ENCODE measurements around the gene ATF2. TPM values are rescaled to one million over a fixed set of nuclear protein-coding genes. Genes with fewer than 3 reads are reported as not detected.

The ATF2 gene
- total and polyA plus RNA-seq, 9 of the 15 experiments (the other 6 are each of a cell fraction or from before 2014, with no cell fraction given): 24.2 to 111 (median 45.9) TPM

DNA sequence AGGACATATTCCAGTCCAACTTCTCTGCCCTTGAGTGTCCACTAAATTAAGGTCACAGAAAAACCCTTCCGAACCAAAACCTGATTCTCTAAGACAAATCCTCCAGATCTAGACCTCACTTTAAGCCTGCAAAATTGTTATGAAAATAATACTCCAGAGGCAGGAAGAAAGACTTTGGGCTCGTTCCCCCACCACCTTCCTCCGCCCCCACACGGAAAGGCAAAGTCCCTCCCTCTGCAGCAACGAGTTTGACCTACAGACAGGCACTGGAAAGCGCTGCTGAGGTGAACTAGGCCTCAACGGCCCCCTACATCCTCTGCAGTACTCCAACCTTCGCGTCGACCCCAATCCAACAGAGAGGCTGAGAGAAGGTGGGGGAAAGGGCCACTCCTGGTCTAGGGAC is 12.7 kb upstream of the ATF2 start (continued):
- TF ChIP-seq RB1 (IDR thresholded peaks at IDR 0.05; ENCODE audit: low read depth) (0 out of 2 replicates have a peak, but pooled peaks have one; percentile 30), POLR2B (IDR thresholded peaks at IDR 0.05; ENCODE audit: low read depth, partially characterized antibody) (peak; percentile 30), PCBP1 (IDR thresholded peaks at IDR 0.05; ENCODE audit: low read depth, low read length, poor library complexity, severe bottlenecking) (no peak), ZZZ3 (IDR thresholded peaks at IDR 0.05) (peak; percentile 93), MAZ (CRISPR knock-in tag; conservative IDR thresholded peaks at IDR 0.05 in 1 of 2, IDR thresholded peaks at IDR 0.05 in 1 of 2) (peak in 1 of 2 experiments; percentile 61; a peak in 3 of 4 replicates), FOXJ3 (CRISPR knock-in tag; IDR thresholded peaks at IDR 0.05) (no peak), ZNF445 (CRISPR knock-in tag; IDR thresholded peaks at IDR 0.05; ENCODE audit: low read depth) (no peak), TCF7 (IDR thresholded peaks at IDR 0.05; ENCODE audit: borderline replicate concordance) (no peak), GTF2A2 (tag; IDR thresholded peaks at IDR 0.05) (0 out of 2 replicates have a peak, but pooled peaks have one; percentile 2), NR2C1 (IDR thresholded peaks at IDR 0.05) (peak; percentile 36; the same call in 1 of the 2 replicates), NR2C1 (tag; IDR thresholded peaks at IDR 0.05) (peak; percentile 72), CEBPG (CRISPR knock-in tag; IDR thresholded peaks at IDR 0.05) (no peak), CEBPG (tag; conservative IDR thresholded peaks at IDR 0.05 in 1 of 2, IDR thresholded peaks at IDR 0.05 in 1 of 2) (no peak), BMI1 (IDR thresholded peaks at IDR 0.05; ENCODE audit: low read length) (no peak)
- TF ChIP-seq, protein P1, sequence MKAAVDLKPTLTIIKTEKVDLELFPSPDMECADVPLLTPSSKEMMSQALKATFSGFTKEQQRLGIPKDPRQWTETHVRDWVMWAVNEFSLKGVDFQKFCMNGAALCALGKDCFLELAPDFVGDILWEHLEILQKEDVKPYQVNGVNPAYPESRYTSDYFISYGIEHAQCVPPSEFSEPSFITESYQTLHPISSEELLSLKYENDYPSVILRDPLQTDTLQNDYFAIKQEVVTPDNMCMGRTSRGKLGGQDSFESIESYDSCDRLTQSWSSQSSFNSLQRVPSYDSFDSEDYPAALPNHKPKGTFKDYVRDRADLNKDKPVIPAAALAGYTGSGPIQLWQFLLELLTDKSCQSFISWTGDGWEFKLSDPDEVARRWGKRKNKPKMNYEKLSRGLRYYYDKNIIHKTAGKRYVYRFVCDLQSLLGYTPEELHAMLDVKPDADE (conservative IDR thresholded peaks at IDR 0.05; ENCODE audit: control insufficient read depth, low read depth, low read length): 0 out of 2 replicates have a peak, but pooled peaks have one; percentile 26
- TF ChIP-seq, protein P2, sequence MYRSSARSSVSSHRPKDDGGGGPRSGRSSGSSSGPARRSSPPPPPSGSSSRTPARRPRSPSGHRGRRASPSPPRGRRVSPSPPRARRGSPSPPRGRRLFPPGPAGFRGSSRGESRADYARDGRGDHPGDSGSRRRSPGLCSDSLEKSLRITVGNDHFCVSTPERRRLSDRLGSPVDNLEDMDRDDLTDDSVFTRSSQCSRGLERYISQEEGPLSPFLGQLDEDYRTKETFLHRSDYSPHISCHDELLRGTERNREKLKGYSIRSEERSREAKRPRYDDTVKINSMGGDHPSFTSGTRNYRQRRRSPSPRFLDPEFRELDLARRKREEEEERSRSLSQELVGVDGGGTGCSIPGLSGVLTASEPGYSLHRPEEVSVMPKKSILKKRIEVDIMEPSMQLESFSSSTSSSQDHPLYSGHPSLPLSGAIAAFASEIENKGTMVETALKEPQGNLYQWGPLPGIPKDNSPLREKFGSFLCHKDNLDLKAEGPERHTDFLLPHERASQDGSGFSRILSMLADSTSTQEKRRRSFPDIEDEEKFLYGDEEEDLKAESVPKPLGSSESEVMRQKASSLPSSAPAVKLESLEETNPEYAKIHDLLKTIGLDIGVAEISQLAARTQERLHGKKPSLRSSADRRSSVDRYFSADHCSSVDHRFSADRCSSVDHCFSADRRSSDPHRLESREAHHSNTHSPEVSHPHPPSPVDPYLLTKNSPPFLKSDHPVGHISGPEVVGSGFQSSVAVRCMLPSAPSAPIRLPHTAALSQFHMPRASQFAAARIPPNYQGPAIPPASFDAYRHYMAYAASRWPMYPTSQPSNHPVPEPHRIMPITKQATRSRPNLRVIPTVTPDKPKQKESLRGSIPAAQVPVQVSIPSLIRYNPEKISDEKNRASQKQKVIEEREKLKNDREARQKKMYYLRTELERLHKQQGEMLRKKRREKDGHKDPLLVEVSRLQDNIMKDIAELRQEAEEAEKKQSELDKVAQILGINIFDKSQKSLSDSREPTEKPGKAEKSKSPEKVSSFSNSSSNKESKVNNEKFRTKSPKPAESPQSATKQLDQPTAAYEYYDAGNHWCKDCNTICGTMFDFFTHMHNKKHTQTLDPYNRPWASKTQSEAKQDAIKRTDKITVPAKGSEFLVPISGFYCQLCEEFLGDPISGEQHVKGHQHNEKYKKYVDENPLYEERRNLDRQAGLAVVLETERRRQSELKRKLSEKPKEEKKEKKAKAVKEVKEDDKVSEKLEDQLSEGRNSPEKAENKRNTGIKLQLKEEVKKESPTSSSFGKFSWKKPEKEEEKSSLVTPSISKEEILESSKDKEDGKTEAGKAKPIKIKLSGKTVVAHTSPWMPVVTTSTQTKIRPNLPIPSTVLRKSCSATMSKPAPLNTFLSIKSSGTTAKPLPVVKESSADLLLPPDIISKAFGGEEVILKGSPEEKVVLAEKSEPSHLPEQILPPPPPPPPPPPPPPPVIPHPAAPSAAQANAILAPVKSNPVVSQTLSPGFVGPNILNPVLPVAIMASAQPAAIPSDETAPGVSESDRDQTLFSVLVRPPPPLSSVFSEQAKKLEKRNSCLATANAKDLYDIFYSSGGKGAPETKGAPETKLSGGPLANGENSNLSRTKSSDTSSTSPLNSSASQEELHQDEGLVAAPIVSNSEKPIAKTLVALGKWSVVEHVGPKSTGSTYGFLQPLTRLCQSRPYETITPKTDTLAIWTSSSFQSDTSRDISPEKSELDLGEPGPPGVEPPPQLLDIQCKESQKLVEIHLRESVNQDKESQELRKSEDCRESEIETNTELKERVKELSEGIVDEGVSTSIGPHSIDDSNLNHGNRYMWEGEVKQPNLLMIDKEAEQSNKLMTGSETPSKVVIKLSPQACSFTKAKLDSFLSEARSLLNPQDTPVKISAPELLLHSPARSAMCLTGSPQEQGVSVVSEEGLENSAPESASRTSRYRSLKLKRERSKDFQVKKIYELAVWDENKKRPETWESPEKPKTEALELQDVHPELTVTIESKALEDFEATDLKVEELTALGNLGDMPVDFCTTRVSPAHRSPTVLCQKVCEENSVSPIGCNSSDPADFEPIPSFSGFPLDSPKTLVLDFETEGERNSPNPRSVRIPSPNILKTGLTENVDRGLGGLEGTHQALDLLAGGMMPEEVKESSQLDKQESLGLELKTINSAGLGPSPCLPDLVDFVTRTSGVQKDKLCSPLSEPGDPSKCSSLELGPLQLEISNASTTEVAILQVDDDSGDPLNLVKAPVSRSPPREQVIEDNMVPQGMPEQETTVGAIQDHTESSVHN (IDR thresholded peaks at IDR 0.05; ENCODE audit: borderline replicate concordance in 1 of 2, low read depth in 1 of 2): no peak
- TF ChIP-seq, protein P3, sequence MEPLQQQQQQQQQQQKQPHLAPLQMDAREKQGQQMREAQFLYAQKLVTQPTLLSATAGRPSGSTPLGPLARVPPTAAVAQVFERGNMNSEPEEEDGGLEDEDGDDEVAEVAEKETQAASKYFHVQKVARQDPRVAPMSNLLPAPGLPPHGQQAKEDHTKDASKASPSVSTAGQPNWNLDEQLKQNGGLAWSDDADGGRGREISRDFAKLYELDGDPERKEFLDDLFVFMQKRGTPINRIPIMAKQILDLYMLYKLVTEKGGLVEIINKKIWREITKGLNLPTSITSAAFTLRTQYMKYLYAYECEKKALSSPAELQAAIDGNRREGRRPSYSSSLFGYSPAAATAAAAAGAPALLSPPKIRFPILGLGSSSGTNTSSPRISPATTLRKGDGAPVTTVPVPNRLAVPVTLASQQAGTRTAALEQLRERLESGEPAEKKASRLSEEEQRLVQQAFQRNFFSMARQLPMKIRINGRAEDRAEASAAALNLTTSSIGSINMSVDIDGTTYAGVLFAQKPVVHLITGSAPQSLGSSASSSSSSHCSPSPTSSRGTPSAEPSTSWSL (CRISPR knock-in tag; IDR thresholded peaks at IDR 0.05; ENCODE audit: borderline replicate concordance): no peak
